Measurements from ENCODE around the gene ZBTB7C. TPM values are rescaled to one million over a fixed set of nuclear protein-coding genes. Genes with fewer than 3 reads are reported as not detected.

ZBTB7C gene
- total RNA-seq, 1 donor from 2014 or later, result 0.57 TPM

GRCh38 chr18:48100651-48101165, 308.5 kb downstream of the ZBTB7C start:
- Mint-ChIP-seq H3K4me3 (ENCODE audit: low read depth) (no peak overlapping the region), H3K27ac (no peak overlapping the region), H3K36me3 (ENCODE audit: insufficient read depth) (no peaks in the 10 kb centered on the region), H3K4me1 (ENCODE audit: low read depth) (peaks cover 2% of the 10 kb centered on the region), H3K27me3 (peaks cover 18% of the 10 kb centered on the region), H3K9me3 (ENCODE audit: low read depth) (no peaks in the 10 kb centered on the region)
- no peak for TF ChIP-seq CTCF (IDR thresholded peaks at IDR 0.05; ENCODE audit: unreplicated experiment)
- DNase-seq (ENCODE audit: low spot score, unreplicated experiment), result no peak

GRCh38 chr18:48100165-48100575, 309.0 kb downstream of the ZBTB7C start:
- H3K36me3 Mint-ChIP-seq (ENCODE audit: insufficient read depth), result no peaks in the 10 kb centered on the region
- peaks cover 18% of the 10 kb centered on the region for H3K27me3 Mint-ChIP-seq
- no peaks in the 10 kb centered on the region for H3K9me3 Mint-ChIP-seq (ENCODE audit: low read depth)
- H3K4me3 Mint-ChIP-seq (ENCODE audit: low read depth), result no peak overlapping the region
- peaks cover 2% of the 10 kb centered on the region for H3K4me1 Mint-ChIP-seq (ENCODE audit: low read depth)
- no peak for DNase-seq (ENCODE audit: low spot score, unreplicated experiment)
- no peak for TF ChIP-seq CTCF (IDR thresholded peaks at IDR 0.05; ENCODE audit: unreplicated experiment)
- H3K27ac Mint-ChIP-seq, result no peak overlapping the region

GRCh38 chr18:48099481-48100164, 309.6 kb downstream of the ZBTB7C start:
- Mint-ChIP-seq H3K27ac (no peak overlapping the region), H3K4me1 (ENCODE audit: low read depth) (peaks cover 2% of the 10 kb centered on the region), H3K9me3 (ENCODE audit: low read depth) (no peaks in the 10 kb centered on the region), H3K4me3 (ENCODE audit: low read depth) (no peak overlapping the region), H3K36me3 (ENCODE audit: insufficient read depth) (no peaks in the 10 kb centered on the region), H3K27me3 (peaks cover 18% of the 10 kb centered on the region)
- DNase-seq (ENCODE audit: low spot score, unreplicated experiment), result no peak
- no peak for TF ChIP-seq CTCF (IDR thresholded peaks at IDR 0.05; ENCODE audit: unreplicated experiment)

GRCh38 chr18:48098538-48098937, 310.6 kb downstream of the ZBTB7C start:
- no peak for DNase-seq (ENCODE audit: low spot score, unreplicated experiment)
- TF ChIP-seq CTCF (IDR thresholded peaks at IDR 0.05; ENCODE audit: unreplicated experiment), result no peak
- no peak overlapping the region for H3K27ac Mint-ChIP-seq

GRCh38 chr18:48098007-48098406, 311.2 kb downstream of the ZBTB7C start:
- peaks cover 13% of the 10 kb centered on the region for H3K27me3 Mint-ChIP-seq
- H3K36me3 Mint-ChIP-seq (ENCODE audit: insufficient read depth), result no peaks in the 10 kb centered on the region
- peaks cover 2% of the 10 kb centered on the region for H3K4me1 Mint-ChIP-seq (ENCODE audit: low read depth)
- no peak for TF ChIP-seq CTCF (IDR thresholded peaks at IDR 0.05; ENCODE audit: unreplicated experiment)
- no peak for DNase-seq (ENCODE audit: low spot score, unreplicated experiment)
- H3K4me3 Mint-ChIP-seq (ENCODE audit: low read depth), result no peak overlapping the region
- no peaks in the 10 kb centered on the region for H3K9me3 Mint-ChIP-seq (ENCODE audit: low read depth)
- no peak overlapping the region for H3K27ac Mint-ChIP-seq

More at GRCh38 chr18:48098538-48098937, 310.6 kb downstream of the ZBTB7C start:
- H3K4me1 Mint-ChIP-seq (ENCODE audit: low read depth), result peaks cover 2% of the 10 kb centered on the region
- H3K36me3 Mint-ChIP-seq (ENCODE audit: insufficient read depth), result no peaks in the 10 kb centered on the region
- H3K4me3 Mint-ChIP-seq (ENCODE audit: low read depth), result no peak overlapping the region
- peaks cover 12% of the 10 kb centered on the region for H3K27me3 Mint-ChIP-seq
- H3K9me3 Mint-ChIP-seq (ENCODE audit: low read depth), result no peaks in the 10 kb centered on the region

Measured in progenitor cell of endocrine pancreas (in vitro differentiated cells).